ENCODE results near the gene ARPC2. TPM values are rescaled to one million over a fixed set of nuclear protein-coding genes. Genes with fewer than 3 reads are reported as not detected.

Gene ARPC2
- polyA plus RNA-seq, 1 donor from 2014 or later, result 167 TPM

- H3K4me2 ChIP-seq (ENCODE audit: low read length), result peak overlapping the region; percentile 90
- peaks cover 8% of the 10 kb centered on the region for H4K20me1 ChIP-seq (ENCODE audit: insufficient read depth)
- H3F3A ChIP-seq (ENCODE audit: insufficient read depth, low read length, poor library complexity, severe bottlenecking), result peaks cover 6% of the 10 kb centered on the region
- no peaks in the 10 kb centered on the region for H3K9me2 ChIP-seq (ENCODE audit: insufficient read depth, low read length)
- no peak for TF ChIP-seq CTCF (IDR thresholded peaks at IDR 0.05; ENCODE audit: poor library complexity, severe bottlenecking)
- TF ChIP-seq, protein P1, sequence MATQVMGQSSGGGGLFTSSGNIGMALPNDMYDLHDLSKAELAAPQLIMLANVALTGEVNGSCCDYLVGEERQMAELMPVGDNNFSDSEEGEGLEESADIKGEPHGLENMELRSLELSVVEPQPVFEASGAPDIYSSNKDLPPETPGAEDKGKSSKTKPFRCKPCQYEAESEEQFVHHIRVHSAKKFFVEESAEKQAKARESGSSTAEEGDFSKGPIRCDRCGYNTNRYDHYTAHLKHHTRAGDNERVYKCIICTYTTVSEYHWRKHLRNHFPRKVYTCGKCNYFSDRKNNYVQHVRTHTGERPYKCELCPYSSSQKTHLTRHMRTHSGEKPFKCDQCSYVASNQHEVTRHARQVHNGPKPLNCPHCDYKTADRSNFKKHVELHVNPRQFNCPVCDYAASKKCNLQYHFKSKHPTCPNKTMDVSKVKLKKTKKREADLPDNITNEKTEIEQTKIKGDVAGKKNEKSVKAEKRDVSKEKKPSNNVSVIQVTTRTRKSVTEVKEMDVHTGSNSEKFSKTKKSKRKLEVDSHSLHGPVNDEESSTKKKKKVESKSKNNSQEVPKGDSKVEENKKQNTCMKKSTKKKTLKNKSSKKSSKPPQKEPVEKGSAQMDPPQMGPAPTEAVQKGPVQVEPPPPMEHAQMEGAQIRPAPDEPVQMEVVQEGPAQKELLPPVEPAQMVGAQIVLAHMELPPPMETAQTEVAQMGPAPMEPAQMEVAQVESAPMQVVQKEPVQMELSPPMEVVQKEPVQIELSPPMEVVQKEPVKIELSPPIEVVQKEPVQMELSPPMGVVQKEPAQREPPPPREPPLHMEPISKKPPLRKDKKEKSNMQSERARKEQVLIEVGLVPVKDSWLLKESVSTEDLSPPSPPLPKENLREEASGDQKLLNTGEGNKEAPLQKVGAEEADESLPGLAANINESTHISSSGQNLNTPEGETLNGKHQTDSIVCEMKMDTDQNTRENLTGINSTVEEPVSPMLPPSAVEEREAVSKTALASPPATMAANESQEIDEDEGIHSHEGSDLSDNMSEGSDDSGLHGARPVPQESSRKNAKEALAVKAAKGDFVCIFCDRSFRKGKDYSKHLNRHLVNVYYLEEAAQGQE (IDR thresholded peaks at IDR 0.05; ENCODE audit: borderline replicate concordance), result no peak
- TF ChIP-seq MXI1 (conservative IDR thresholded peaks at IDR 0.05; ENCODE audit: poor library complexity, severe bottlenecking), result no peak
- TF ChIP-seq SMC3 (conservative IDR thresholded peaks at IDR 0.05; ENCODE audit: poor library complexity), result no peak
- TF ChIP-seq RAD21 (conservative IDR thresholded peaks at IDR 0.05), result no peak
- no peak for TF ChIP-seq TAF1 (IDR thresholded peaks at IDR 0.05; ENCODE audit: low read depth)
- TF ChIP-seq EZH2 (IDR thresholded peaks at IDR 0.05; ENCODE audit: borderline replicate concordance, insufficient read depth, low read length, poor library complexity, severe bottlenecking), result no peak
- no peak for TF ChIP-seq EP300 (conservative IDR thresholded peaks at IDR 0.05; ENCODE audit: poor library complexity, severe bottlenecking)
- TF ChIP-seq POLR2AphosphoS5 (IDR thresholded peaks at IDR 0.05), result no peak
- H3K27me3 ChIP-seq (ENCODE audit: insufficient read depth, low read depth, low read length), result no peaks in the 10 kb centered on the region
- peak overlapping the region; percentile 99 for H3K27ac ChIP-seq (ENCODE audit: low read length)
- peak overlapping the region; percentile 86 for H3K4me3 ChIP-seq (ENCODE audit: low read length)
- peaks cover 42% of the 10 kb centered on the region for H3K79me2 ChIP-seq (replicated peaks; ENCODE audit: insufficient read depth, low read length)
- no peaks in the 10 kb centered on the region for H3K9me3 ChIP-seq (ENCODE audit: low read length)
- H2AFZ ChIP-seq (ENCODE audit: low read depth, low read length), result peak overlapping the region; percentile 96
- H3K36me3 ChIP-seq (ENCODE audit: insufficient read depth, low read length), result no peaks in the 10 kb centered on the region
- H3K9ac ChIP-seq (ENCODE audit: low read length), result peak overlapping the region; percentile 95
Observed at GRCh38 chr2:218216336-218216673, 684 bp upstream of the ARPC2 start.

DNA sequence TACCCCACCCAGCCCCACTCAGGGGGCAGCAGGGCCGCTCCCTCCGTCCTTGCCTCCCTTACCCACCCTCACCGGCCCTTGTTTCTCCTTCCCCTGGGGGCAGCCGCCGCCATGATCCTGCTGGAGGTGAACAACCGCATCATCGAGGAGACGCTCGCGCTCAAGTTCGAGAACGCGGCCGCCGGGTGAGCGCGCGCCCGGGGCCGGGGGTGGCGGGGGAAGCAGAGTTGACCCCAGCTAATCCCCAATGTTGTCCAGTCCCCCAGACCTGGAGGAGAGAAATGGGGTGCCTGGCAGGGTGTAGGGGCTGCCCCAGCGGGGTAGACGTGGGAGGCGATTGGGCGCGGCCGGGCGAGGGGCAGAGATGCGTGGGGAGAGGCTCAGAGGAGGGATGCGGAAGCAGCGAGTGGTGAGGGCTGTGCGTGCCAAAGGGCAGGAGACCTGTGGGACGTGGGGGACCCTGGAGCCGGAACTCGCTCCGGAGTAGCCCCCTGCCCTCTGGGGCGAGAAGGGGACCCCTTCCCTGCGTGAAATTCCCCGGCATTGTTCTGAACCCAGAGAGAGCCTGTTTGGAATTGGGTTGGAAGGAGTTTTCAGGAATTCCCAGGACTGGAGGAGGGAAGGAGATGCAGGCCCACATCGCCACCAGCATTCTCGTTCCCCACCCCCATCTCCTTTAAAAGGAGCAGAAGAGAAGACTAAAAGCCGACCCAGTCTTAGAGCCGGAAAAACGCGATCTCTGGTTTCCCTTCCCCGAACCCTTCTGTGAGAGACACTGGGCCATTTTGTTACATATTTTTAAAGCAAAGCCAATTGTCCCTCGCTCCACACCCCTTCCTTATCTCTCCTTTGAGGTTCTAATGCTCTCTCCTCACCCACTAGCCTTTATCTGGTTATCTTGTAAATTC, 625 bp downstream of the ARPC2 start:
- Histone ChIP-seq H3K79me2 (replicated peaks; ENCODE audit: insufficient read depth, low read length) (peaks cover 55% of the 10 kb centered on the region), H3F3A (ENCODE audit: insufficient read depth, low read length, poor library complexity, severe bottlenecking) (peaks cover 6% of the 10 kb centered on the region), H3K4me3 (ENCODE audit: low read length) (peak overlapping the region; percentile 86), H3K9me3 (ENCODE audit: low read length) (no peaks in the 10 kb centered on the region), H3K27me3 (ENCODE audit: insufficient read depth, low read depth, low read length) (no peaks in the 10 kb centered on the region), H3K36me3 (ENCODE audit: insufficient read depth, low read length) (no peaks in the 10 kb centered on the region), H3K9me2 (ENCODE audit: insufficient read depth, low read length) (no peaks in the 10 kb centered on the region), H3K9ac (ENCODE audit: low read length) (peak overlapping the region; percentile 95), H2AFZ (ENCODE audit: low read depth, low read length) (peak overlapping the region; percentile 30), H4K20me1 (ENCODE audit: insufficient read depth) (peaks cover 8% of the 10 kb centered on the region), H3K27ac (ENCODE audit: low read length) (peak overlapping the region; percentile 99), H3K4me2 (ENCODE audit: low read length) (peak overlapping the region; percentile 90)
- TF ChIP-seq MXI1 (conservative IDR thresholded peaks at IDR 0.05; ENCODE audit: poor library complexity, severe bottlenecking) (peak; percentile 37), RAD21 (conservative IDR thresholded peaks at IDR 0.05) (no peak), CTCF (IDR thresholded peaks at IDR 0.05; ENCODE audit: poor library complexity, severe bottlenecking) (no peak), EP300 (conservative IDR thresholded peaks at IDR 0.05; ENCODE audit: poor library complexity, severe bottlenecking) (no peak)
